Neural cell (in vitro differentiated cells): ENCODE data around the gene MRPL14. TPM values are rescaled to one million over a fixed set of nuclear protein-coding genes. Genes with fewer than 3 reads are reported as not detected.

Experiments used
- H2AFZ ChIP-seq: fragments of 200-600, 300-800 bp; sonication (generic), shearing (Covaris generic); 2 replicates; pipeline ENCODE4 v1.6.0; 2014; ENCODE audit warnings: low read depth, mild to moderate bottlenecking, antibody characterized with exemption, low read length, moderate library complexity
- H3F3A ChIP-seq: fragments of 200-600 bp; shearing (Covaris generic); 2 replicates; pipeline ENCODE4 v1.6.1; 2016; ENCODE audit warnings: mild to moderate bottlenecking, moderate library complexity, mixed read lengths, antibody characterized with exemption, low read length; ENCODE audit not compliant: insufficient read depth, poor library complexity, severe bottlenecking
- H3K27ac ChIP-seq: fragments of 200-600, 300-800 bp; sonication (generic), shearing (Covaris generic); 2 replicates; pipeline ENCODE4 v1.5.1; 2014; ENCODE audit warnings: mild to moderate bottlenecking, low read length, moderate library complexity
- H3K27me3 ChIP-seq: fragments of 300-800, 200-600 bp; sonication (generic), shearing (Covaris generic); 2 replicates; pipeline ENCODE4 v1.6.0; 2014; ENCODE audit warnings: mild to moderate bottlenecking, low read depth, low read length, moderate library complexity; ENCODE audit not compliant: insufficient read depth
- H3K36me3 ChIP-seq: fragments of 300-800, 200-600 bp; sonication (generic), shearing (Covaris generic); 2 replicates; pipeline ENCODE4 v1.5.1; 2014; ENCODE audit warnings: mild to moderate bottlenecking, antibody characterized with exemption, low read length, moderate library complexity; ENCODE audit not compliant: insufficient read depth
- H3K4me2 ChIP-seq: fragments of 300-800, 200-600 bp; sonication (generic), shearing (Covaris generic); 2 replicates; pipeline ENCODE4 v1.6.0; 2014; ENCODE audit warnings: mild to moderate bottlenecking, low read length
- H3K4me3 ChIP-seq: fragments of 300-800, 200-600 bp; sonication (generic), shearing (Covaris generic); 2 replicates; pipeline ENCODE4 v1.5.1; 2014; ENCODE audit warnings: mild to moderate bottlenecking, low read length, moderate library complexity
- H3K79me2 ChIP-seq: fragments of 200-600 bp; shearing (Covaris generic); replicated peaks from 2 replicates; pipeline ENCODE4 v1.6.0; 2014; ENCODE audit warnings: mild to moderate bottlenecking, low read length, moderate library complexity; ENCODE audit not compliant: insufficient read depth
- H3K9ac ChIP-seq: fragments of 300-800, 200-600 bp; sonication (generic), shearing (Covaris generic); 2 replicates; pipeline ENCODE4 v1.6.1; 2016; ENCODE audit warnings: mild to moderate bottlenecking, low read length, mixed read lengths
- H3K9me2 ChIP-seq: fragments of 200-600 bp; shearing (Covaris generic); 2 replicates; pipeline ENCODE4 v1.6.1; 2016; ENCODE audit warnings: mild to moderate bottlenecking, low read length, mixed read lengths; ENCODE audit not compliant: insufficient read depth
- H3K9me3 ChIP-seq: fragments of 200-600, 300-800 bp; sonication (generic), shearing (Covaris generic); 2 replicates; pipeline ENCODE4 v1.6.1; 2016; ENCODE audit warnings: mild to moderate bottlenecking, mixed run types, low read length, moderate library complexity, mixed read lengths
- H4K20me1 ChIP-seq: fragments of 200-600 bp; shearing (Covaris generic); 2 replicates; pipeline ENCODE4 v1.6.1; 2016; ENCODE audit warnings: mild to moderate bottlenecking, mixed run types; ENCODE audit not compliant: insufficient read depth
- CTCF ChIP-seq: fragments of 450-650 bp; IDR thresholded peaks from 2 replicates; pipeline ENCODE4 v1.5.1; 2014; ENCODE audit warnings: antibody characterized with exemption, mild to moderate bottlenecking, moderate library complexity; ENCODE audit not compliant: poor library complexity, severe bottlenecking
- EP300 ChIP-seq: fragments of 450-650 bp; conservative IDR thresholded peaks from 2 replicates; pipeline ENCODE4 v1.6.1; 2014; ENCODE audit warnings: antibody characterized with exemption, mild to moderate bottlenecking, moderate library complexity; ENCODE audit not compliant: poor library complexity, severe bottlenecking
- EZH2 ChIP-seq: fragments of 200-600, 300-800 bp; shearing (Covaris generic), sonication (generic); IDR thresholded peaks from 2 replicates; pipeline ENCODE4 v1.6.1; 2014; ENCODE audit warnings: antibody characterized with exemption, low read length, borderline replicate concordance, mild to moderate bottlenecking; ENCODE audit not compliant: insufficient read depth, poor library complexity, severe bottlenecking
- MXI1 ChIP-seq: fragments of 450-650 bp; conservative IDR thresholded peaks from 2 replicates; pipeline ENCODE4 v1.6.1; 2014; ENCODE audit warnings: antibody characterized with exemption, mild to moderate bottlenecking; ENCODE audit not compliant: poor library complexity, severe bottlenecking
- POLR2AphosphoS5 ChIP-seq: IDR thresholded peaks from 2 replicates; pipeline ENCODE4 v1.6.1; 2012
- RAD21 ChIP-seq: fragments of 450-650 bp; conservative IDR thresholded peaks from 2 replicates; pipeline ENCODE4 v1.6.1; 2014; ENCODE audit warnings: antibody characterized with exemption, mild to moderate bottlenecking, moderate library complexity
- SMC3 ChIP-seq: fragments of 450-650 bp; conservative IDR thresholded peaks from 2 replicates; pipeline ENCODE4 v1.6.1; 2014; ENCODE audit warnings: antibody characterized with exemption, mild to moderate bottlenecking, moderate library complexity; ENCODE audit not compliant: poor library complexity
- TAF1 ChIP-seq: IDR thresholded peaks from 2 replicates; pipeline ENCODE4 v1.6.1; 2012; ENCODE audit warnings: low read depth
- polyA plus RNA-seq: library from polyadenylated mRNA; depleted of rRNA; stranded (reverse); fragments of >200 nt; gene quantifications from 2 replicates; pipeline ENCODE4 v1.2.3, GENCODE V29; 2014
- TF ChIP-seq, protein P1 (sequence below): IDR thresholded peaks from 2 replicates; pipeline ENCODE4 v1.6.1; 2012; ENCODE audit warnings: borderline replicate concordance

The MRPL14 gene
- polyA plus RNA-seq, 1 donor from 2014 or later: 66.4 TPM

DNA sequence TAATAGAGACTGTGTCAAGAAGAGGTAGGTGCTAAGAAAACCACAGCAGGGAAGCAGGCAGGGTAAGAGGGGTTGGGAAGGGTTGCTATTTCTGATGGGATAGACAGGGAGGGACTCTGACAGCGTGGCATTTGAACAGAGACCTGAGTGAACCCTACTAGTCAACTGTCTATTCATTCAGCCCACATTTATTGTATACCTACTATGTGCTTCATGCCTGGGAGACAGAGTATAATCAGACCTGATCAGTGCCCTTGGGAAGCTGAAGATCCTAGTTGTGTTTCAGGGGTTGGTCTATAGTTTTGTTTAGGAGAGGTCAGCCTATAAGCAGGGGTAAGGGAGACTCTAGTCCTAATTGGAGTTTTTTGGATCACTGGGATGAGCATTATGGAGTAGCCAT lies 16.5 kb upstream of the MRPL14 start:
- Histone ChIP-seq H3F3A (no peaks in the 10 kb centered on the region), H2AFZ (no peak overlapping the region), H3K27ac (no peak overlapping the region), H3K27me3 (no peaks in the 10 kb centered on the region), H4K20me1 (no peaks in the 10 kb centered on the region), H3K9me3 (no peaks in the 10 kb centered on the region), H3K36me3 (no peaks in the 10 kb centered on the region), H3K4me2 (no peak overlapping the region), H3K4me3 (no peak overlapping the region), H3K9ac (no peak overlapping the region), H3K79me2 (no peaks in the 10 kb centered on the region), H3K9me2 (no peaks in the 10 kb centered on the region)
- TF ChIP-seq CTCF (no peak), MXI1 (no peak), SMC3 (no peak), POLR2AphosphoS5 (no peak), RAD21 (no peak), EP300 (no peak), TAF1 (no peak), EZH2 (no peak)
- TF ChIP-seq, protein P1, sequence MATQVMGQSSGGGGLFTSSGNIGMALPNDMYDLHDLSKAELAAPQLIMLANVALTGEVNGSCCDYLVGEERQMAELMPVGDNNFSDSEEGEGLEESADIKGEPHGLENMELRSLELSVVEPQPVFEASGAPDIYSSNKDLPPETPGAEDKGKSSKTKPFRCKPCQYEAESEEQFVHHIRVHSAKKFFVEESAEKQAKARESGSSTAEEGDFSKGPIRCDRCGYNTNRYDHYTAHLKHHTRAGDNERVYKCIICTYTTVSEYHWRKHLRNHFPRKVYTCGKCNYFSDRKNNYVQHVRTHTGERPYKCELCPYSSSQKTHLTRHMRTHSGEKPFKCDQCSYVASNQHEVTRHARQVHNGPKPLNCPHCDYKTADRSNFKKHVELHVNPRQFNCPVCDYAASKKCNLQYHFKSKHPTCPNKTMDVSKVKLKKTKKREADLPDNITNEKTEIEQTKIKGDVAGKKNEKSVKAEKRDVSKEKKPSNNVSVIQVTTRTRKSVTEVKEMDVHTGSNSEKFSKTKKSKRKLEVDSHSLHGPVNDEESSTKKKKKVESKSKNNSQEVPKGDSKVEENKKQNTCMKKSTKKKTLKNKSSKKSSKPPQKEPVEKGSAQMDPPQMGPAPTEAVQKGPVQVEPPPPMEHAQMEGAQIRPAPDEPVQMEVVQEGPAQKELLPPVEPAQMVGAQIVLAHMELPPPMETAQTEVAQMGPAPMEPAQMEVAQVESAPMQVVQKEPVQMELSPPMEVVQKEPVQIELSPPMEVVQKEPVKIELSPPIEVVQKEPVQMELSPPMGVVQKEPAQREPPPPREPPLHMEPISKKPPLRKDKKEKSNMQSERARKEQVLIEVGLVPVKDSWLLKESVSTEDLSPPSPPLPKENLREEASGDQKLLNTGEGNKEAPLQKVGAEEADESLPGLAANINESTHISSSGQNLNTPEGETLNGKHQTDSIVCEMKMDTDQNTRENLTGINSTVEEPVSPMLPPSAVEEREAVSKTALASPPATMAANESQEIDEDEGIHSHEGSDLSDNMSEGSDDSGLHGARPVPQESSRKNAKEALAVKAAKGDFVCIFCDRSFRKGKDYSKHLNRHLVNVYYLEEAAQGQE: no peak

DNA sequence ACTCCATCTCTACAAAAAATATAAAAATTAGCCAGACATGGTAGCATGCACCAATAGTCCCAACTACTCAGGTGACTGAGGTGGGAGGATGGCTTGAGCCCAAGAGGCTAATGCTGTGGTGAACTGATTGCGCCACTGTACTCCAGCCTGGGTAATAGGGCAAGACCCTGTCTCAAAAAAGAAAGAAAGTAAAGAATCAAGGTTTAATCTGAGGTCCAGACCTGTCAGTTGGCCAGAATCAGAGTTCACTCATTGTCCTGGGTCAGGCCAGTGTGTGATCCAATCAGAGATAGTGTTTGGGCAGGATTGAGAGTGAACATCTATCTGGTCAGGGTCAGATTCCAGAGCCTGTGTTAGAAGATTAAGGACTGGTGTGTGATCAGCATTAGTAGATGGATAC lies 15.6 kb upstream of the MRPL14 start:
- TF ChIP-seq RAD21: no peak
- no peak for TF ChIP-seq EP300
- TF ChIP-seq TAF1: no peak
- no peak for TF ChIP-seq MXI1
- no peak for TF ChIP-seq SMC3
- no peaks in the 10 kb centered on the region for H3F3A ChIP-seq
- no peaks in the 10 kb centered on the region for H4K20me1 ChIP-seq
- no peaks in the 10 kb centered on the region for H3K36me3 ChIP-seq
- no peaks in the 10 kb centered on the region for H3K79me2 ChIP-seq
- no peaks in the 10 kb centered on the region for H3K9me2 ChIP-seq
- no peaks in the 10 kb centered on the region for H3K9me3 ChIP-seq
- no peak overlapping the region for H3K4me3 ChIP-seq
- H3K27me3 ChIP-seq: no peaks in the 10 kb centered on the region
- H2AFZ ChIP-seq: no peak overlapping the region
- H3K9ac ChIP-seq: no peak overlapping the region
- H3K4me2 ChIP-seq: no peak overlapping the region
- H3K27ac ChIP-seq: no peak overlapping the region

DNA sequence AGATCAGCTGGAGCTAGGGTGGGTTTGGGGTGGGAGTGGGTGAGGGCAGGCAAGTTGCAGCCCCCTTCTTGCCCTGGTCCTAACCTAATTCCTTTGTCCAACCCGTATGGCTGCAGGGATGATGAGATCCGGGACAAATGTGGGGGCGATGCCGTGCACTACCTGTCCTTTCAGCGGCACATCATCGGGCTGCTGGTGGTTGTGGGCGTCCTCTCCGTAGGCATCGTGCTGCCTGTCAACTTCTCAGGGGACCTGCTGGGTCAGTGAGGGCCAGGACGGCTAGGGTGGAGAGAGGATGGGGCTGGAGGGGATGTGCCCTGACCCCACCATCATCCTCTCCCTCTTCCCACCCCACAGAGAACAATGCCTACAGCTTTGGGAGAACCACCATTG lies 12.1 kb upstream of the MRPL14 start:
- no peak for TF ChIP-seq SMC3
- Histone ChIP-seq H3K9me2 (no peaks in the 10 kb centered on the region), H2AFZ (no peak overlapping the region), H3K4me2 (no peak overlapping the region), H3K4me3 (no peak overlapping the region), H4K20me1 (no peaks in the 10 kb centered on the region), H3K27ac (no peak overlapping the region), H3K36me3 (no peaks in the 10 kb centered on the region), H3K79me2 (no peaks in the 10 kb centered on the region), H3F3A (no peaks in the 10 kb centered on the region), H3K9me3 (no peaks in the 10 kb centered on the region), H3K9ac (no peak overlapping the region), H3K27me3 (no peaks in the 10 kb centered on the region)
